ENCODE results near the gene IQCM. TPM values are rescaled to one million over a fixed set of nuclear protein-coding genes. Genes with fewer than 3 reads are reported as not detected.

IQCM gene
- total RNA-seq, 6 experiments from 2014 or later = 0.10 TPM; not detected in 5

GRCh38 chr4:149784018-149784417 lies 31.6 kb downstream of the IQCM start:
- Mint-ChIP-seq H3K27ac (no peak overlapping the region), H3K27me3 (ENCODE audit: insufficient read depth) (peaks cover 3% of the 10 kb centered on the region; the same call in 1 of the 2 replicates), H3K36me3 (ENCODE audit: low read depth) (no peaks in the 10 kb centered on the region), H3K4me3 (no peak overlapping the region), H3K9me3 (no peaks in the 10 kb centered on the region), H3K4me1 (ENCODE audit: low read depth) (peaks cover 54% of the 10 kb centered on the region)
- TF ChIP-seq CTCF (IDR thresholded peaks at IDR 0.05) = no peak
- DNase-seq = no peak

GRCh38 chr4:149781150-149781549 lies 34.5 kb downstream of the IQCM start:
- Mint-ChIP-seq H3K4me3 (peak overlapping the region; percentile 10; the same call in 1 of the 2 replicates), H3K9me3 (no peaks in the 10 kb centered on the region), H3K36me3 (ENCODE audit: low read depth) (no peaks in the 10 kb centered on the region), H3K27me3 (ENCODE audit: insufficient read depth) (no peaks in the 10 kb centered on the region; the same call in 1 of the 2 replicates), H3K27ac (peak overlapping the region; percentile 20; the same call in 1 of the 2 replicates), H3K4me1 (ENCODE audit: low read depth) (peaks cover 56% of the 10 kb centered on the region)
- DNase-seq = peak; percentile 48
- no peak for TF ChIP-seq CTCF (IDR thresholded peaks at IDR 0.05)

GRCh38 chr4:149768477-149768876 lies 47.2 kb downstream of the IQCM start:
- Mint-ChIP-seq H3K4me3 (no peak overlapping the region), H3K36me3 (ENCODE audit: low read depth) (no peaks in the 10 kb centered on the region), H3K27me3 (ENCODE audit: insufficient read depth) (no peaks in the 10 kb centered on the region), H3K27ac (no peak overlapping the region), H3K4me1 (ENCODE audit: low read depth) (peaks cover 17% of the 10 kb centered on the region), H3K9me3 (no peaks in the 10 kb centered on the region)
- no peak for TF ChIP-seq CTCF (IDR thresholded peaks at IDR 0.05)
- no peak for DNase-seq

GRCh38 chr4:149766135-149766534 lies 49.5 kb downstream of the IQCM start:
- Mint-ChIP-seq H3K27ac (peak overlapping the region; percentile 70), H3K4me3 (0 out of 2 replicates have a peak overlapping the region, but pooled peaks have one; percentile 7), H3K36me3 (ENCODE audit: low read depth) (no peaks in the 10 kb centered on the region), H3K27me3 (ENCODE audit: insufficient read depth) (no peaks in the 10 kb centered on the region), H3K9me3 (no peaks in the 10 kb centered on the region), H3K4me1 (ENCODE audit: low read depth) (peaks cover 17% of the 10 kb centered on the region)
- no peak for TF ChIP-seq CTCF (IDR thresholded peaks at IDR 0.05)
- no peak for DNase-seq

GRCh38 chr4:149765630-149766029 lies 50.0 kb downstream of the IQCM start:
- peaks cover 17% of the 10 kb centered on the region for H3K4me1 Mint-ChIP-seq (ENCODE audit: low read depth)
- H3K27me3 Mint-ChIP-seq (ENCODE audit: insufficient read depth) = no peaks in the 10 kb centered on the region
- no peaks in the 10 kb centered on the region for H3K36me3 Mint-ChIP-seq (ENCODE audit: low read depth)
- TF ChIP-seq CTCF (IDR thresholded peaks at IDR 0.05) = no peak
- peak overlapping the region; percentile 70 for H3K27ac Mint-ChIP-seq
- peak; percentile 68 for DNase-seq
- H3K4me3 Mint-ChIP-seq = 0 out of 2 replicates have a peak overlapping the region, but pooled peaks have one; percentile 7
- H3K9me3 Mint-ChIP-seq = no peaks in the 10 kb centered on the region

GRCh38 chr4:149755969-149756368 lies 59.7 kb downstream of the IQCM start:
- TF ChIP-seq CTCF (IDR thresholded peaks at IDR 0.05) = no peak
- Mint-ChIP-seq H3K27ac (no peak overlapping the region), H3K4me3 (no peak overlapping the region), H3K9me3 (no peaks in the 10 kb centered on the region), H3K36me3 (ENCODE audit: low read depth) (no peaks in the 10 kb centered on the region), H3K27me3 (ENCODE audit: insufficient read depth) (no peaks in the 10 kb centered on the region; the same call in none of the 2 replicates), H3K4me1 (ENCODE audit: low read depth) (peaks cover 10% of the 10 kb centered on the region)
- no peak for DNase-seq
